OCI-LY7 (cell line): ENCODE measurements around the gene IL12RB2.

Source experiments
- CTCF ChIP-seq: fragments of 200-600 bp; sonication (generic); conservative IDR thresholded peaks from 2 replicates; pipeline ENCODE4 v1.5.1; 2014; ENCODE audit warnings: mild to moderate bottlenecking, antibody characterized with exemption, low read length, moderate library complexity, mixed read lengths
- EZH2phosphoT487 ChIP-seq: fragments of 200-600 bp; sonication (generic); IDR thresholded peaks from 2 replicates; pipeline ENCODE4 v1.6.1; 2018; ENCODE audit warnings: low read depth, borderline replicate concordance, mild to moderate bottlenecking, mixed run types, antibody characterized with exemption, low read length, moderate library complexity, mixed read lengths

GRCh38 chr1:67299296-67299695 is 8.4 kb upstream of the IL12RB2 start:
- no peak for TF ChIP-seq CTCF
- TF ChIP-seq EZH2phosphoT487: no peak
